ENCODE measurements around the gene PGAM1.

GRCh38 chr10:97450828-97451227, 24.8 kb downstream of the PGAM1 start:
- TF ChIP-seq, protein P1, sequence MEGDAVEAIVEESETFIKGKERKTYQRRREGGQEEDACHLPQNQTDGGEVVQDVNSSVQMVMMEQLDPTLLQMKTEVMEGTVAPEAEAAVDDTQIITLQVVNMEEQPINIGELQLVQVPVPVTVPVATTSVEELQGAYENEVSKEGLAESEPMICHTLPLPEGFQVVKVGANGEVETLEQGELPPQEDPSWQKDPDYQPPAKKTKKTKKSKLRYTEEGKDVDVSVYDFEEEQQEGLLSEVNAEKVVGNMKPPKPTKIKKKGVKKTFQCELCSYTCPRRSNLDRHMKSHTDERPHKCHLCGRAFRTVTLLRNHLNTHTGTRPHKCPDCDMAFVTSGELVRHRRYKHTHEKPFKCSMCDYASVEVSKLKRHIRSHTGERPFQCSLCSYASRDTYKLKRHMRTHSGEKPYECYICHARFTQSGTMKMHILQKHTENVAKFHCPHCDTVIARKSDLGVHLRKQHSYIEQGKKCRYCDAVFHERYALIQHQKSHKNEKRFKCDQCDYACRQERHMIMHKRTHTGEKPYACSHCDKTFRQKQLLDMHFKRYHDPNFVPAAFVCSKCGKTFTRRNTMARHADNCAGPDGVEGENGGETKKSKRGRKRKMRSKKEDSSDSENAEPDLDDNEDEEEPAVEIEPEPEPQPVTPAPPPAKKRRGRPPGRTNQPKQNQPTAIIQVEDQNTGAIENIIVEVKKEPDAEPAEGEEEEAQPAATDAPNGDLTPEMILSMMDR (conservative IDR thresholded peaks at IDR 0.05; ENCODE audit: low read length): no peak
- TF ChIP-seq EZH2phosphoT487 (IDR thresholded peaks at IDR 0.05; ENCODE audit: borderline replicate concordance, low read depth, low read length): no peak

All from OCI-LY7 (cell line).